22Rv1 (cell line): ENCODE results near the gene INHA.

Experiments used
- ZFX ChIP-seq: fragments of 450-650 bp; IDR thresholded peaks from 2 replicates; pipeline ENCODE4 v1.6.1; 2017; ENCODE audit warnings: antibody characterized with exemption, borderline replicate concordance
- TF ChIP-seq, protein P1 (sequence below): fragments of 450-650 bp; IDR thresholded peaks from 2 replicates; pipeline ENCODE4 v1.5.1; 2017; ENCODE audit warnings: mild to moderate bottlenecking

- TF ChIP-seq, protein P1, sequence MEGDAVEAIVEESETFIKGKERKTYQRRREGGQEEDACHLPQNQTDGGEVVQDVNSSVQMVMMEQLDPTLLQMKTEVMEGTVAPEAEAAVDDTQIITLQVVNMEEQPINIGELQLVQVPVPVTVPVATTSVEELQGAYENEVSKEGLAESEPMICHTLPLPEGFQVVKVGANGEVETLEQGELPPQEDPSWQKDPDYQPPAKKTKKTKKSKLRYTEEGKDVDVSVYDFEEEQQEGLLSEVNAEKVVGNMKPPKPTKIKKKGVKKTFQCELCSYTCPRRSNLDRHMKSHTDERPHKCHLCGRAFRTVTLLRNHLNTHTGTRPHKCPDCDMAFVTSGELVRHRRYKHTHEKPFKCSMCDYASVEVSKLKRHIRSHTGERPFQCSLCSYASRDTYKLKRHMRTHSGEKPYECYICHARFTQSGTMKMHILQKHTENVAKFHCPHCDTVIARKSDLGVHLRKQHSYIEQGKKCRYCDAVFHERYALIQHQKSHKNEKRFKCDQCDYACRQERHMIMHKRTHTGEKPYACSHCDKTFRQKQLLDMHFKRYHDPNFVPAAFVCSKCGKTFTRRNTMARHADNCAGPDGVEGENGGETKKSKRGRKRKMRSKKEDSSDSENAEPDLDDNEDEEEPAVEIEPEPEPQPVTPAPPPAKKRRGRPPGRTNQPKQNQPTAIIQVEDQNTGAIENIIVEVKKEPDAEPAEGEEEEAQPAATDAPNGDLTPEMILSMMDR: no peak
- TF ChIP-seq ZFX: no peak
Observed at GRCh38 chr2:219607931-219608330, 35.8 kb downstream of the INHA start.
